ENCODE data around the gene C1QBP. TPM values are rescaled to one million over a fixed set of nuclear protein-coding genes. Genes with fewer than 3 reads are reported as not detected.

The C1QBP gene, protein sequence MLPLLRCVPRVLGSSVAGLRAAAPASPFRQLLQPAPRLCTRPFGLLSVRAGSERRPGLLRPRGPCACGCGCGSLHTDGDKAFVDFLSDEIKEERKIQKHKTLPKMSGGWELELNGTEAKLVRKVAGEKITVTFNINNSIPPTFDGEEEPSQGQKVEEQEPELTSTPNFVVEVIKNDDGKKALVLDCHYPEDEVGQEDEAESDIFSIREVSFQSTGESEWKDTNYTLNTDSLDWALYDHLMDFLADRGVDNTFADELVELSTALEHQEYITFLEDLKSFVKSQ
- total RNA-seq (2022; extraction: Qiagen RNA extraction; ENCODE audit: low read depth): 528 to 692 TPM (median 587 TPM) in 5 replicates

GRCh38 chr17:5438716-5439445 lies at the start of gene C1QBP:
Gene C1QBP, minus strand, starts transcription at chr17:5439155. Its CDS starts 82 bp downstream, at chr17:5439073.

DNA sequence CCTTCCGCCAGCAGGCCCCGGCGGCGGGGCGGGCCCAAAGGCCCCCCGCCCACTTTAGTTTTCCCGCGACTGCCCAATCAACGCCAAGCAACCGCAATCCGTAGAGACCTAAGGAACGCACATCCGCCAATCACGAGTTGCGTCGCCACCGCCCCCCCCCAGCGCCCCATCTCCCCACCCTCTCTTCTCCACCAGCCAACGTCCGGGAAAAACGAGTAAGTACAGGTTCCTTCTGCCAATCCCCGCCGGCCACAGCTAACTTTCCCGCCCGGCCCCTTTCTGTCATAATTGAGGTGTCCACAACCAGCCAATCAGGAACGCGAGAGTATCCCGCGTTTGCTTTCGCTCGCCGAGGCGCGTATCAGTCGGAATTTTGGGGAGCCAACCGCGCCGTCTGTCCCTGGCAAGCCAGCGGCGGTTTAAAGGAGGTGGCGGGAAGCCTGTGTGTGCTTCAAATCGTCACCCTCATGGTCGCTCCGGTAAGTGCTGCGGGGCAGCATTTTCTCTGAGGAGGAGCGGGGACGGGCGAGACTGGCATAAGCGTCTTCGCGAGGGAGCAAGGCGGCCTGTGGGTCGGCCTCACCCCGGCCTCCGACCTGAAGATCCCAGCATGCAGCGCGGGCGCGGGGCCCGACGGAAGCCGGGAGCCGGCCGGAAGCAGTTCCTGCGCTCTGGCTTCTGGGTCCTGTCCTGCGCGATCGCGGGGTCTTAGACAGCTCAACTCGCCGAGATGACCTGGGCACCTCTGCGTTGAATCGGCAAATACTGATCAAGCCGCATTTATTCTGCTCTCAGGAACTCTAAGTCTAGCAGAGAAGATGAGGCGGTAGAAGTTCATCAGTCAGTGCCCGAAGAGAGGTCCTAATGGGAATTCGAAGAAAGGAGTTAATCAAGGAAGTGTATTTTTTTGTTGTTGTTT lies 47.5 kb upstream of the C1QBP start, which contains the start of gene MIS12:
Gene MIS12 (plus strand): TSS at position 361 of the 919 bp plus-strand sequence. CDS start 2,297 bp downstream, outside the sequence.

GRCh38 chr17:5485270-5486205 lies 46.6 kb upstream of the C1QBP start, which contains the start of gene DERL2:
Gene DERL2, minus strand, starts transcription at chr17:5486178. Its CDS starts 17 bp downstream, at chr17:5486161.

DNA sequence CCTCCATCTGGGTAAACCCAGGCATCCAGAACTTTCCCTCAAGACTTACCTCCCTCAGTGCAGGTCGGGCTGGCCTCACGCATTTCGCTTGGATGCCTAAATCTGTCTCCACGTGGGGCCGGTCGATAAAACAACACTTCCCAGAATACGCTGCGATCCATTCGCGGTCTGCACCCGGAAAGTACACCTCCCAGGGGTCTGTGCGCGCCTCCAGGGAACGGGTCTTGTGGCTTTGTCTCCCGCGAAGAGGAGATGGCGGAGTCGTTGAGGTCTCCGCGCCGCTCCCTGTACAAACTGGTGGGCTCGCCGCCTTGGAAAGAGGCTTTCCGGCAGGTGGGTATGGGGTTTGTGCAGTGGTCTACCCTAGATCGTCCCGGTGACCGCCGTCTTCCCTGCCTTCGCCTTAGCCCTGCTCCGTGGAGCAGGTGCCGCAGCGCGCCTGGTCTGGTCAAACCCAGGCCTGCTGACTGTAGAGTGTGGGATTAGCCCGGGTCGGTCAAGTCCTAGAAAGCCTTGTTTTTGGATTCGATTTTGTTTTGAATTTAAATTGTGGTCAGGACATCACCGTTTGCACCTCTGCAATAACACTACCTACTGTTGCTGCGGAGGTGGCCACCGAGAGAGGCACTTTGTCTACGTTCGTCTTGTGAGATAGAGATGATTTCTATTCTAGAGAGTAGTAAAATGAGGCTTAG lies 18.8 kb downstream of the C1QBP start, which contains the start of gene RPAIN:
Gene RPAIN (plus strand): TSS at position 224 of the 695 bp plus-strand sequence. CDS start 29 bp downstream, at position 253.

GRCh38 chr17:5419356-5419958 lies 19.5 kb downstream of the C1QBP start, which contains the start of gene NUP88:
Gene NUP88, minus strand, starts transcription at chr17:5419662. Its CDS starts 12 bp downstream, at chr17:5419650.

Other genes with a start within 250 kb of the C1QBP start
- 0.90 to 1.9 TPM (median 1.6 TPM) in 5 replicates for gene ZNF594, start 247.3 kb downstream of the C1QBP start, total RNA-seq (2022; extraction: Qiagen RNA extraction; ENCODE audit: low read depth)
- gene SCIMP, start 204.3 kb downstream of the C1QBP start, total RNA-seq (2022; extraction: Qiagen RNA extraction; ENCODE audit: low read depth): not detected in 5 replicates
- 38.7 to 47.0 TPM (median 42.5 TPM) in 5 replicates for gene RABEP1, start 156.9 kb downstream of the C1QBP start, total RNA-seq (2022; extraction: Qiagen RNA extraction; ENCODE audit: low read depth)
- 82.9 to 123 TPM (median 93.9 TPM) in 5 replicates for gene NUP88, start 19.5 kb downstream of the C1QBP start, total RNA-seq (2022; extraction: Qiagen RNA extraction; ENCODE audit: low read depth)
- gene RPAIN, start 19.0 kb downstream of the C1QBP start, total RNA-seq (2022; extraction: Qiagen RNA extraction; ENCODE audit: low read depth): 34.3 to 46.6 TPM (median 38.9 TPM) in 5 replicates
- gene DHX33, start 29.8 kb upstream of the C1QBP start, total RNA-seq (2022; extraction: Qiagen RNA extraction; ENCODE audit: low read depth): 22.2 to 31.3 TPM (median 29.0 TPM) in 5 replicates
- gene DERL2, start 47.0 kb upstream of the C1QBP start, total RNA-seq (2022; extraction: Qiagen RNA extraction; ENCODE audit: low read depth): 96.5 to 111 TPM (median 103 TPM) in 5 replicates
- 9.6 to 20.3 TPM (median 18.0 TPM) in 5 replicates for gene MIS12, start 47.4 kb upstream of the C1QBP start, total RNA-seq (2022; extraction: Qiagen RNA extraction; ENCODE audit: low read depth)
- 2.4 to 4.9 TPM (median 2.8 TPM) in 5 replicates for gene NLRP1, start 145.4 kb upstream of the C1QBP start, total RNA-seq (2022; extraction: Qiagen RNA extraction; ENCODE audit: low read depth)

Measured in A549 treated with RU486 at 1 μM for 4 hours (cell line).